ENCODE results near the gene FARS2. TPM values are rescaled to one million over a fixed set of nuclear protein-coding genes. Genes with fewer than 3 reads are reported as not detected.

Gene FARS2
- polyA plus RNA-seq, 2 of the 4 experiments (the other 2 are of a cell fraction) = 12.9 to 17.5 TPM

- CTCF ChIA-PET = no interaction called here
Observed at GRCh38 chr6:5626727-5627426, 365.6 kb downstream of the FARS2 start.

GRCh38 chr6:5630636-5631035, 369.3 kb downstream of the FARS2 start:
- Histone ChIP-seq H3K9me3 (no peaks in the 10 kb centered on the region), H3K4me1 (no peaks in the 10 kb centered on the region), H3K27ac (no peak overlapping the region), H3K4me2 (no peak overlapping the region), H3K4me3 (no peak overlapping the region)
- no peak for FAIRE-seq
- TF ChIP-seq NFE2L2 (conservative IDR thresholded peaks at IDR 0.05; ENCODE audit: low read length) (no peak), MYC (IDR thresholded peaks at IDR 0.05; ENCODE audit: borderline replicate concordance, low read length) (no peak), RNF2 (IDR thresholded peaks at IDR 0.05; ENCODE audit: borderline replicate concordance, low read depth) (no peak), HDAC2 (IDR thresholded peaks at IDR 0.05) (no peak), BHLHE40 (IDR thresholded peaks at IDR 0.05; ENCODE audit: low read depth, low read length) (no peak), CBX8 (IDR thresholded peaks at IDR 0.05) (no peak), SREBF2 (IDR thresholded peaks at IDR 0.05) (no peak), PBX3 (IDR thresholded peaks at IDR 0.05) (no peak), USF2 (IDR thresholded peaks at IDR 0.05) (no peak), ATOH8 (CRISPR knock-in tag; IDR thresholded peaks at IDR 0.05; ENCODE audit: low read depth) (no peak), ZSCAN20 (CRISPR knock-in tag; IDR thresholded peaks at IDR 0.05) (no peak), HOXB13 (CRISPR knock-in tag; IDR thresholded peaks at IDR 0.05; ENCODE audit: low read depth) (no peak), SMC3 (IDR thresholded peaks at IDR 0.05) (no peak), FOSL2 (IDR thresholded peaks at IDR 0.05) (no peak), FOSL2 (CRISPR knock-in tag; IDR thresholded peaks at IDR 0.05) (no peak), HMGXB4 (CRISPR knock-in tag; IDR thresholded peaks at IDR 0.05; ENCODE audit: borderline replicate concordance) (no peak), ELK1 (IDR thresholded peaks at IDR 0.05; ENCODE audit: low read depth, low read length) (no peak), MAZ (IDR thresholded peaks at IDR 0.05; ENCODE audit: borderline replicate concordance, low read depth, low read length) (no peak)
- no peak for ATAC-seq
- POLR2A ChIA-PET = no interaction called here
- 91% methylated on average over 5 of the region's 5 CpGs for WGBS (ENCODE audit: missing lambda C conversion rate)
- CTCF ChIA-PET = no interaction called here
- DNase-seq (ENCODE audit: low read depth in 1 of 2, low spot score in 1 of 2) = no peak

More at GRCh38 chr6:5626727-5627426, 365.6 kb downstream of the FARS2 start:
- Histone ChIP-seq H3K4me1 (no peaks in the 10 kb centered on the region), H3K9me3 (no peaks in the 10 kb centered on the region), H3K4me2 (no peak overlapping the region), H3K4me3 (no peak overlapping the region), H3K27ac (no peak overlapping the region)
- ATAC-seq (no peak), DNase-seq (ENCODE audit: low read depth in 1 of 2, low spot score in 1 of 2) (no peak), FAIRE-seq (no peak)
- no peak for TF ChIP-seq POLR2AphosphoS2 (conservative IDR thresholded peaks at IDR 0.05; ENCODE audit: low read length)
- no peak for TF ChIP-seq PBX3 (IDR thresholded peaks at IDR 0.05)
- TF ChIP-seq HOXA7 (CRISPR knock-in tag; IDR thresholded peaks at IDR 0.05) = no peak
- TF ChIP-seq HOXB13 (CRISPR knock-in tag; IDR thresholded peaks at IDR 0.05; ENCODE audit: low read depth) = no peak
- no peak for TF ChIP-seq TFCP2L1 (CRISPR knock-in tag; IDR thresholded peaks at IDR 0.05)
- TF ChIP-seq FOSL2 (IDR thresholded peaks at IDR 0.05) = no peak
- no peak for TF ChIP-seq FOSL2 (CRISPR knock-in tag; IDR thresholded peaks at IDR 0.05)
- TF ChIP-seq MAFK (IDR thresholded peaks at IDR 0.05; ENCODE audit: partially characterized antibody) = no peak
- TF ChIP-seq CTCF (IDR thresholded peaks at IDR 0.05) = no peak
- no peak for TF ChIP-seq HDAC2 (IDR thresholded peaks at IDR 0.05)
- TF ChIP-seq NPAS2 (CRISPR knock-in tag; IDR thresholded peaks at IDR 0.05; ENCODE audit: borderline replicate concordance) = no peak
- TF ChIP-seq NR3C1 (IDR thresholded peaks at IDR 0.05) = no peak
- no peak for TF ChIP-seq HOXB5 (CRISPR knock-in tag; IDR thresholded peaks at IDR 0.05)
- WGBS (ENCODE audit: missing lambda C conversion rate) = 94% methylated on average over 7 of the region's 7 CpGs
- POLR2A ChIA-PET = no interaction called here

All from A549 (cell line).